ENCODE measurements around the gene RBBP5. TPM values are rescaled to one million over a fixed set of nuclear protein-coding genes. Genes with fewer than 3 reads are reported as not detected.

The RBBP5 gene
- total RNA-seq, 1 experiment from 2014 or later, result 17.3 TPM

GRCh38 chr1:205088341-205088740 lies 33.4 kb downstream of the RBBP5 start:
- H3K56ac ChIP-seq (ENCODE audit: insufficient read length, low read depth, low read length), result no peak overlapping the region
- WGBS (ENCODE audit: extremely low coverage, insufficient read length, low lambda C conversion rate), result no CpG with 5 or more reads among the region's 3 CpGs
- H4K91ac ChIP-seq (ENCODE audit: insufficient read length, low read depth, low read length), result no peak overlapping the region
- no peaks in the 10 kb centered on the region for H3K9me3 ChIP-seq (ENCODE audit: control insufficient read depth, low read depth, low read length)
- no peaks in the 10 kb centered on the region for H3K4me1 ChIP-seq (ENCODE audit: insufficient read depth, low read length)
- H3K27me3 ChIP-seq (ENCODE audit: insufficient read depth, low read length), result no peaks in the 10 kb centered on the region
- no peak overlapping the region for H2AFZ ChIP-seq (ENCODE audit: low read length)
- no peak overlapping the region for H3K9ac ChIP-seq (ENCODE audit: extremely low read depth, insufficient read length, low read length)
- H3K27ac ChIP-seq (ENCODE audit: insufficient read length, low read depth, low read length), result no peak overlapping the region
- H3K23ac ChIP-seq (ENCODE audit: insufficient read length, low read depth, low read length), result no peak overlapping the region
- H2BK15ac ChIP-seq (ENCODE audit: low read depth, low read length), result no peak overlapping the region
- H3K79me2 ChIP-seq (ENCODE audit: insufficient read depth, low read length), result no peaks in the 10 kb centered on the region
- H2AK5ac ChIP-seq (ENCODE audit: insufficient read length, low read length), result no peak overlapping the region
- H3K23me2 ChIP-seq (ENCODE audit: insufficient read length, low read depth, low read length, poor library complexity, severe bottlenecking), result no peaks in the 10 kb centered on the region
- H2BK12ac ChIP-seq (ENCODE audit: insufficient read length, low read depth, low read length), result no peak overlapping the region
- H4K8ac ChIP-seq (replicated peaks; ENCODE audit: insufficient read length, low read depth, low read length), result no peak overlapping the region
- no peak overlapping the region for H3K14ac ChIP-seq (ENCODE audit: insufficient read depth, low read length)
- no peaks in the 10 kb centered on the region for H3K4me1 Mint-ChIP-seq
- no peaks in the 10 kb centered on the region for H3K79me1 ChIP-seq (ENCODE audit: insufficient read depth, low read depth, low read length, poor library complexity, severe bottlenecking)
- H3K9me3 Mint-ChIP-seq, result no peaks in the 10 kb centered on the region
- H3K27ac Mint-ChIP-seq, result no peak overlapping the region
- no peak overlapping the region for H3K4me3 Mint-ChIP-seq
- H2BK120ac ChIP-seq (ENCODE audit: low read depth, low read length, poor library complexity, severe bottlenecking), result no peak overlapping the region
- no peak overlapping the region for H2BK20ac ChIP-seq (ENCODE audit: low read depth, low read length, poor library complexity, severe bottlenecking)
- H3K4me2 ChIP-seq (ENCODE audit: insufficient read depth, insufficient read length, low read length), result no peak overlapping the region
- no peak overlapping the region for H3K4ac ChIP-seq (ENCODE audit: low read depth, low read length)
- H3K27me3 Mint-ChIP-seq (ENCODE audit: low read depth), result no peaks in the 10 kb centered on the region
- H3T11ph ChIP-seq (ENCODE audit: low read length), result no peak overlapping the region
- DNase-seq, result no peak
- no peaks in the 10 kb centered on the region for H4K20me1 ChIP-seq (ENCODE audit: control insufficient read depth, insufficient read depth, insufficient read length)
- H4K5ac ChIP-seq (ENCODE audit: insufficient read length, low read depth, low read length), result no peak overlapping the region
- no peak overlapping the region for H2BK5ac ChIP-seq (ENCODE audit: insufficient read length, low read length)
- peaks cover 10 to 71% (median 49%) of the 10 kb centered on the region in 3 experiments; a peak in 6 of 7 replicates for H3K36me3 Mint-ChIP-seq (ENCODE audit: insufficient read depth in 1 of 3, low read depth in 3 of 3)
- H3K18ac ChIP-seq (ENCODE audit: insufficient read length, low read depth, low read length), result no peak overlapping the region
- TF ChIP-seq, protein P1, sequence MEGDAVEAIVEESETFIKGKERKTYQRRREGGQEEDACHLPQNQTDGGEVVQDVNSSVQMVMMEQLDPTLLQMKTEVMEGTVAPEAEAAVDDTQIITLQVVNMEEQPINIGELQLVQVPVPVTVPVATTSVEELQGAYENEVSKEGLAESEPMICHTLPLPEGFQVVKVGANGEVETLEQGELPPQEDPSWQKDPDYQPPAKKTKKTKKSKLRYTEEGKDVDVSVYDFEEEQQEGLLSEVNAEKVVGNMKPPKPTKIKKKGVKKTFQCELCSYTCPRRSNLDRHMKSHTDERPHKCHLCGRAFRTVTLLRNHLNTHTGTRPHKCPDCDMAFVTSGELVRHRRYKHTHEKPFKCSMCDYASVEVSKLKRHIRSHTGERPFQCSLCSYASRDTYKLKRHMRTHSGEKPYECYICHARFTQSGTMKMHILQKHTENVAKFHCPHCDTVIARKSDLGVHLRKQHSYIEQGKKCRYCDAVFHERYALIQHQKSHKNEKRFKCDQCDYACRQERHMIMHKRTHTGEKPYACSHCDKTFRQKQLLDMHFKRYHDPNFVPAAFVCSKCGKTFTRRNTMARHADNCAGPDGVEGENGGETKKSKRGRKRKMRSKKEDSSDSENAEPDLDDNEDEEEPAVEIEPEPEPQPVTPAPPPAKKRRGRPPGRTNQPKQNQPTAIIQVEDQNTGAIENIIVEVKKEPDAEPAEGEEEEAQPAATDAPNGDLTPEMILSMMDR (conservative IDR thresholded peaks at IDR 0.05), result no peak
